Ramos (cell line): ENCODE measurements around the gene KRT13.

ENCODE experiments used
- in situ Hi-C: fragments of 300-500 bp; cut with MboI; formaldehyde crosslinking; loops from one replicate; pipeline ENCODE4 v1.14.3; 2022; ENCODE audit warnings: low sequenced_read_pairs; ENCODE audit not compliant: unreplicated experiment

Gene KRT13

DNA sequence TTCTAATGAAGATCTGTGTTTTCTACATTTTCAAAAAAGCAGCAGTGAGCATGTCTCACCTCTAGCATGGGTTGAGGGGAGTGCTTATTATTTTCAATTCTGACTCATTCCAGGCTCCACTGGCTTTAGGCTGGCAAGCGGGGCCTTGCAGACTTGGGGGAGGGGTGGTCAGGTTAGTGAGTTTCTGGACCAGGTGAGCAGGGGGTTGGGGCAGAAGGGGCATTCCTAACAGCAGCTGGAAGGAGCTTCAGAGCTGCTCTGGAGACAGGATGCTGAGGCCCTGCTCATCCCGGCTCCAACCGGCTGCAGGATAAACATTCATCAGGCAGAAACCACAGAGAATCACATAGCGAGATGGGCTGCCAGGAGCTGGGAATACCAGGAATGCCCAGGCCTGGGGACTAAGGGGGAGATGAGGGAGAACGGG is 33.2 kb upstream of the KRT13 start:
- in situ Hi-C loops: no loop called here

DNA sequence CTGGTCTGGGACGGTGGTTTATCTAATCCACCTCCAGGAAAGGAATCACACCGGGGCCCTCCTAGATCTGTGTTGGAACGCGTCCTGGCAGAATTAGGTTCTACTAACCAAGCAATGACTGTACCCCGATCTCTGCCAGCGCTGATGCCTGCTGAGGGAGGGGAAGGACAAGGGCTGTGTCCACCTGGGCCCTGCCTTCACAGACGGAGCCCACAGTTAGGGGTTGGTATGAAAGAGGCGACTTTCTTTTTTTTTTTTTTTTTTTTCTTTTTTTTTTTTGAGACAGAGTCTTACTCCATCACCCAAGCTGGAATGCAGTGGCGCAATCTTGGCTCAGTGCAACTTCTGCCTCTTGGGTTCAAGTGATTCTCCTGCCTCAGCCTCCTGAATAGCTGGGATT is 32.6 kb upstream of the KRT13 start:
- in situ Hi-C loops: no loop called here

DNA sequence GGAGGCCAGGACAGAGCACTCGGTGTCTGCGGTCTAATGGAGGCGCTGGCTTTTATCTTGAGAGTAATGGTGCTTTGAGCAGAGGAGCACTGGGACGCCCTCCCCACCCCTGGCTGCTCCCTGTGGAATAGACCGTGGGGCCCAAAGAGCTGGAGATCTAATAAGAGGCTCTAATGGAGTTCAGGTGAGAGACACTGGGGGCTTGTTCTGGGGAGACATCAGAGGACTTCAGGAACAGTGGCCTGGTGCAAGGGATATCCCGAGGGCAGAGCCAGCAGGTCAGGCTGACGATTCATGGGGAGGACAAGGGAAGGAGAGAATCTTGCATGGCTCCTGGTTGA is 32.2 kb upstream of the KRT13 start:
- in situ Hi-C loops: no loop called here

DNA sequence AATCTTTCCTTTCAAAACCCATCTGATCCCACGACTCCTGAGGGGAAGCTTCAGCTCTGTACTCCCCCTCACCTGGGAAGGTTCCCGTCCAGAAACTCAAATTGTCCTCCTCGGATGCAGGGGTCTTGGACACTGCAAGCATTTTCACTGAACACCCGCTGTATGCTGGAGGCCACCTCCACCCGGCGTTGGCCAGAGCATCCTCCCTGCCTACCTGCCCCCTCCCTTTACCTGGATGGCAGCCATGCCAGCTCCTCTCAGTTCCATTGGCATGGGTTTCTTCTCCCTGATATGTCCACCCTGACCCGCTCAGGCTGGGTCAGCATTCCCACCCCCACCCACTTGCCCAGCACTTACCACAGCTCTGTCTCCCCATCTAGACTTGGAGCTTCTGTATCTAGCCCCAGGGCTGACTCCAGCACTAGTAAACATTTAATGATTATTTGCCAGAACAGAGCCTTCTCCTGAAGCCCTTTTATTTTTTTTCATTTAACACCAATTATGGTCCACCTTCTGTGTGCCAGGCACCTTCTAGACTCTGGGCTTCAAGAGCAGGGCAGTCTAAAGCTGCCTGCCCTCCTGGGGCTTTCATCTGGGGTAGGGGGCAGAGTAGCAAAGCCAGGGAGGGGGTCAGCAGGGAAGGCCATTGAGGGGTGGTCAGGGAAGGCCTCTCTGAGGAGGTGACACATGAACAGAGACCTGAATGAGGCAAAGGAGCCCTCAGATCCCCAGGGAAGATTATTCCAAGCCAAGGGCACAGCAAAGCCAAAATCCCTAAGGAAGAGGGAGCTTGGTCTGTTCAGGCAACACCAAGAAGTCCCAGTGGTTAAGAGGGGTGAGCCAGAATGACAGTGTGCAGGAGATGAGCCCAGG is 31.6 kb upstream of the KRT13 start:
- in situ Hi-C loops: no loop called here

DNA sequence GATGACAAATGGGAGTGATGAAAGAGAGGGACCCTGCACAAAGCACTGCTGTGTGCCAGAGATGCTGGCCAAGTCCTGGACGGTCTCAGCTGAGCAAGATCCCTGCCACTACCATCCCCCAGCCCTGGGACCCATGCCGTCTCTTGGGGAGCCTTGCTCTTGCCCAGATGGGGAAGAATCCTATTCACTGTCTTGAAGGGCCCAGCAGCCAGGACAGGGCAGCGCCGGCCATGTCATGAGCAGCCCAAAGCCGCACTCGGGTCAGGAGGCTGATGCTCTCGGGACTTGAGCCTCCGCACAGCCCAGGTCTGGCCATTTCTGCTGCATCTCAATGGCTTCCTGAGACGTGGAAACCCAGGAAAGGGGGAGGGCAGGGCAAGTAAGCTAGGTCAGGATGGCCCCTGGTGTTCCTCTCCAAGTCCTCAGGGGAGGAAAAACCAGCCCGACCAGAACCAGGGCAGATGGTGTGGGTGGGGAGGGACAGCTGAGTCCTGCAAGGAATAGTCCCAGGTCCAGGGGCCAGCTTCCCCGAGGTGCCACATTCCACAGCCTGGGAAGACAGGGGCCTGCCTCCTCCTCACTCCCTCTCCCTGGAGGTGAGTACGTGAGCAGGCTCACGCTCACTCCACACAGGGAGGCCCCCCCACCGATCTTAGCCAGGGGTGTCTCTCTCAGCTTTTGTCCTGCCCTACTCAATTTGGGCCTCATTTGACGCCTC is 30.5 kb upstream of the KRT13 start:
- in situ Hi-C loops: no loop called here

DNA sequence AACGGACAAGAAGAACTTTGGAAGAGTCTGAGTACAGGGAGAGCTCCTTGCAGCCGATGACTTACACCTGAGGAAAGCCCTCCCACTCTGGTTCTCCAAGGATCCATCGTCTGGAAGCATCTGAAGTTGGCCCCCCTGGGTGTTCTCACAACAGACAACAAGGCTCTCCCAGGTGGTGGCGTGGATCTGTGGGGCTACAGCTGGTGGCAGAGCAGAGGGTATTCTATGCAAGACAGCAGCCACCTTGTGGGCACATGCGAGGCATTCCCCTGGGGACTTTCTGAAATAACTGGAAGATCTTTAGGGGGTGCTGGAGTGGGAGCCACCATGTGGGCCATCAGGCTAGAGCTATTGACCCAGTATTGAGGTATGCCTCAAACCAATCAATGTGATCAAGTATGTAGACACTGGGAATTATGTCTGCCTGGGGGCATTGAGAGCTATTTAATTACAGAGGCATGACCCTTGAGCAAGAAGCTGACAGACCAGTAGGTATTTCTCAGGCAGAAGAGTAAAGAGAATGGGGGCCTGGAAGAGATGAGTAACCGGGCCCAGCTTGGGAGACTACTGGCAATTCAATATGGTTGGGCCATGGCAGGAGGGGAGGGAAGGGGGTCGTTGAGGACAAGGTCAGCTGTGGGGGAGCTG is 29.6 kb upstream of the KRT13 start:
- in situ Hi-C loops: no loop called here

DNA sequence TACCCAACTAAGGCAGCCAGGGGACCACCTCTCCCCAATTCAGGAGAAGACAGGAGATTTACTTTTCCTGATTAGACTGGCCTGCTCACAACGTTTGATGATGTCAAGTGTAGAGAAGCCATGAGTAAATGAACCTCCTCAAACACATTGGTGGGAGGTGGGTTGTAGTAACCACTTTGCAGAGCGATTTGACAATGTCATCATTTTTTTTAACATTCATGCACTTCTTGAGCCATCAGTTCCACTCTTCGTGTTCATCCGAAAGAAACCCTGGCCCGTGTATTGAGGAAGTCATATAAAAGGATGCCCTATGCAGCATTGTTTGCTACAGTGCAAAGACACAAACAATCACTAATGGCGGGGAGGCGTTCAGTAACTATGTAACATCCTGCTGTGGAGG is 28.2 kb upstream of the KRT13 start:
- in situ Hi-C loops: no loop called here

DNA sequence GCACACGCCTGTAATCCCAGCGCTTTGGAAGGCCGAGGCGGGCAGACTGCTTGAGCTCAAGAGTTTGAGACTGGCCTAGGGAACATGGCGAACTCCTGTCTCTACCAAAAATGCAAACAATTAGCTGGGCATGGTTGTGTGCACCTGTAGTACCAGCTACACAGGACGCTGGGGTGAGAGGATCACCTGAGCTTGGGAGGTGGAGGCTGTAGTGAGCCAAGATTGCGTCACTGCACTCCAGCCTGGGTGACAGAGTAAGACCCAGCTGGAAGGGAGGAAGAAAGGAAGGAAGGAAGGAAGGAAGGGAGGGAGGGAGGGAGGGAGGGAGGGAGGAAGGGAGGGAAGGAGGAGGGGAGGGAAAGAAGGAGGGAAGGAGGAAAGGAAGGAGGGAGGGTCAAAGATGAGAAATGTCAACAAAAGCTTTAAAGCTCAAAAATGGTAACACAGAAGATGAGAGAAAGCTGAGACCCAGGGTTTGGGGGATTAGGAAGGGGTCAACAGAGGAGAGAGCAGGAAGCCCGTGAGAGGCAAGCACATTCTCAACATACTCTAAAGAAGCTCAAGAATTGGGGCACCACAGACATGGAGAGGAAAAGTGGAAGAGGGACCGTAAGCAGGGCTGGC is 27.6 kb upstream of the KRT13 start:
- in situ Hi-C loops: no loop called here

DNA sequence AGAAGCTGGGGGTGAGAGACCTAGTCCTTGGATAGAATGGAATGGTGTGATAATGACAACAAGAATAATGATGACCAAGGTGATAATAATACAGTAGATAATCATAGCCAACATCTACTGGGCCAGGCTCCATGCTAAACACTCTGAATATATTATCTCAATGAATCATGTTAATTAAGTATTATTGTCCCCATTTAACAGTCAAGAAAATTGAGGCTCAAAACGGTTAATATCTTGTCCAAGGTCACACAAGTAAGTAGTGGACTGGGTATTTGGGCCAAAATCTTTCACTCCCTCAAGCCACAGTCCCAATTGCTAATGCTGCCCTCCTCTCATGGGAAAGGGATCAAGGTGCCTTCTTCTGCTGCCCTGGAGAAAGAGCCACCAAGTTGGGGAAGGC is 26.6 kb upstream of the KRT13 start:
- in situ Hi-C loops: no loop called here

DNA sequence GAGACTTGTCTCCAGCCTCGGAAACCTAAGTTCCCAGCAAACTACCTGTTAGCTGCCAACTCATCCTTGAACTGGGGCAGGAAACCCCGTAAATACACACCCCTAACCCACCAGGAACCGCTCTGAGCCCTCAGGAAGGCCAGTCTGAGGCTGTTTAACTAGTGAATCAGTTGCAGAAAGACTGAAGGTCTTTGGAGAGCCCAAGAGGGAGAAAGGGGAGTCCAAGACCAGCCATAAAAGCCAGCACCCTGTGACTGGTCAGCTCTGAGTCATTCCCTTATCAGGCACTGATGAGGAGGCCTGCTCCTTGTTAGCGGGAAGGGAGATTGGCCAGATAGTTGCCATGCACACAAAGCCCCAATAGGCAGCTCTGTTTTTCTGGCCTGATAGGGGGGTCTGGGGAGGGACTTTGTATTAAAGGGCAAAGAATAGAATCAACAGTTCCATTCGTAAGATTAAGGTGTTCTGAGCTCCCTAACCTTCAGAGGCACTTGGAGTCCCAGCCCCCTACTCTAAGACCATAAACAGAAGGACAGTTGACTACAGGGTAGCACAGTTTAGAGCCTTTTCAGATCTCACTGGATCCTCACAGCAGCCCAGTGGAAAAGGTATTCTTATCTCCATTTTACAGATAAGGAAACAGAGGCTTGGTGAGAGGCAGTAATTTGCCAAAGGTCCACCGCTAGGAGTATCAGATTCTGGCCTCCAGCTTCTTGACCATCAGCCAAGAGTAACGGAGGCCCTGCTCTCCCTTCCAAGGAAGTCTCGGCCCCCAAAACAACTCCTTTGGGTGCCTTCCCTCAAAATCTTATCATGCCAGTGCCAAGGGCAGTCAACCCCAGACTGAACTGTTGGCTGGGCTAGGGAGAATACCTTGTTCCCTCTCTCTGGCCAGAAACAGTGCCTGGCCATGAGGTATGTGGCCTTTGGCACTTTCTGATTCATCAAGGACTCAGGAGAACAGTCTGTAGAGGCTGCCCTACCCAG is 24.9 kb upstream of the KRT13 start:
- in situ Hi-C loops: no loop called here

DNA sequence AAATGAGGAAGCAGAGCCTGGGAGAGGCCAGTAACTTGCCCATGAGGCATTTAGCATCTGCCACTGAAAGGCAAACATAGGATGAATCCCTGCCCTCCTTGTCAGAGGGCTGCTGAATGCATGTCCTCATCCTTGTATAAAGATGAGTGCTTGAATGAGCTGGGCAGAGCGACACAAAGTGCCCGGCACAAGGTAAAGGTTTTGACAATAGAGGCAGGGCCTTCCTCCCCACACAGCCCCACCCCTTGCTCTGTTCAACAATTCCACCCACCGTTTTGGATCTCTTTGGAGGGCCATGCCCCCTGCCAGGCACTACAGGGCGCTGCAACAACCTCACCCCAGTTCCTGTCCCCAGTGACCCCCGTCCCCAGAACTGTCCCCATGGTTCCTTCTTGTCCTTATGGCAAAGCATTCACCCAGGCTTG is 24.1 kb upstream of the KRT13 start:
- in situ Hi-C loops: no loop called here

DNA sequence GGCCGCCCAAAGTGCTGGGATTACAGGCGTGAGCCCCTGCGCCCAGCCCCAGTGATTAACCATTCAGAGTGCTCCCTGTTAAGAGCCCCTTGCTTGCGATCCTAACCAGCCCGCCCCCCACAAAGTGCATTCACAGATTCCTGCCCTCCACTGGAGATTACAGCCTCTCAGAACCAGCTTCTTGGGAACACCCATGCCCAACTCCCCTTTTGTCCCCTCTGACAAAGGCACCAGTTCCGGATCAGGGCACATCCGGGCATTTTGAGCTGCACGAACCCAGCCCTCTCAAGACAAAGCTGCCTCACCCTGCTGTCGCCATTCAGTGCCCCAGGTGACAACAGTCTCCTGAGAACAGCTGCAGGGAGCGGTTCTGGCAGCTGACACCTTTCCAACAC is 23.5 kb upstream of the KRT13 start:
- in situ Hi-C loops: no loop called here

DNA sequence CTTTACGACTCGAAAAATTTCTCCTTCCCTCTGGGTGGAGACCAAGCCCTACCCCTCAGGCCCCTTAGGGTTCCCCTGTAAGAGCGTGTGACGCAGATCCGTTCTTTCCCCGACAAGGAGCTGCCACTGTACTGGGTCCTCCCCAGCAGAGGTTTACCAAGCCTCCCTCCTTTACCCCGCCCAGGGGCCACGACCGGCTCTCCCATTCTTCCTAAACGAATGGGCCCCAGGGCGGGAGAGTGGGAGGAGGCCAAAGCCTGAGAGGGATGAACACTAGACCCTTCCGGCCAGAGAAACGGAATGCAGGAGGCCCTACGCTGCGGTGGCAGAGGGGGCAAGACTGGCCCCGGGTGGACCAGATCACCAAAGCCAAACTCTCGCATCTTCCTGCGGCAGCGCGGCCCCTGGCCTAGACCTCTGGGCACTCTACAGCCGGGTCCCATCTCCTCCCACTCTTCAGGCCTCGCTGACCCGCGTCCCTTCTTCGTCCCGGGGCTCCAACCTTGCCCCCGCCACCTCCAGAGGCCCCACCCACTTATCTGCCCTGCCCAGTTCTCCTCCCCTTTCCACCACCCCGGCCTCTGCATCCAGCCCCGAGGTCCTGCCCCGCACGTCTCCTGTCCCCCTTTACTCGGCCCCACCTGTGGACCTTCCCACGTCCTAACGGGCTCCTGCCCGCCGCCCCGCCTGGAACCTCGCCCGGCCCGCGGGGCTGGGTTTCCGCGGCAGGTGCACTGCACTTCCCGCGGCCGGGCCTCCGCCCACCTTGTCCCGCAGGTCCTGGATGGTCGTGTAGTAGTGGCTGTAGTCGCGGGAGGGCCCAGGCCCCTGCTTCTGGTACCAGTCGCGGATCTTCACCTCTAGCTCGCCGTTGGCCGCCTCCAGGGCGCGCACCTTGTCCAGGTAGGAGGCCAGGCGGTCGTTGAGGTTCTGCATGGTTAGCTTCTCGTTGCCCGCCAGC is 21.9 kb upstream of the KRT13 start:
- in situ Hi-C loops: no loop called here

DNA sequence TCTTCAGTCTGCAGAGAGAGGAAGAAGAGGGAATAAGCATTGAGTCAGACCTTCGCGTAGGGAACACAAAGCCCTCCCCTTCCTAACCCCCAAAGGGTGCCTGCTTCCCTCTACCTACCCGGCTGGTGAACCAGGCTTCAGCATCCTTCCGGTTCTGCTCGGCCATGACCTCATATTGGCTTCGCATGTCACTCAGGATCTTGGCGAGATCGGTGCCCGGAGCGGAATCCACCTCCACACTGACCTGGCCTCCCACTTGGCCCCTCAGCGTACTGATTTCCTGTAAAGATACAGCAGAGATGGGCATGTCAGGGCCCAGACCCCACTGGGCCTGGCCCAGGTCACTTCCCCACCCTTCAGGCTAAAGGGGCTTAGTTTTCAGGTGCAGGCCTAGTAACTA is 18.8 kb upstream of the KRT13 start:
- in situ Hi-C loops: no loop called here

DNA sequence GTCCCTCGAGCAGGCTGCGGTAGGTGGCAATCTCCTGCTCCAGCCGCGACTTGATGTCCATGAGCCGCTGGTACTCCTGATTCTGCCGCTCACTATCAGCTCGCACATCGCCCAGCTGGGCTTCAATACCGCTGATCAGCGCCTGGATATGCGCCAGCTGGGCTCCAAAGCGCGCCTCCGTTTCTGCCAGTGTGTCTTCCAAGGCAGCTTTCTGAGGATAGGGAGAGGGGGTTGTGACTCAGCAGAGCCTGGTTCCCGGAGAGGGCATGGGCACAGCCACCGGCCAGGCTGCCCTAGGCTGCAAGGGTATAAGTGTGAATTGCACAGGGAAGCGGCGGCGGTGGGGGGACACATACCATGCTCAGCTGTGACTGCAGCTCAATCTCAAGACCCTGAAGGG is 18.4 kb upstream of the KRT13 start:
- in situ Hi-C loops: no loop called here

DNA sequence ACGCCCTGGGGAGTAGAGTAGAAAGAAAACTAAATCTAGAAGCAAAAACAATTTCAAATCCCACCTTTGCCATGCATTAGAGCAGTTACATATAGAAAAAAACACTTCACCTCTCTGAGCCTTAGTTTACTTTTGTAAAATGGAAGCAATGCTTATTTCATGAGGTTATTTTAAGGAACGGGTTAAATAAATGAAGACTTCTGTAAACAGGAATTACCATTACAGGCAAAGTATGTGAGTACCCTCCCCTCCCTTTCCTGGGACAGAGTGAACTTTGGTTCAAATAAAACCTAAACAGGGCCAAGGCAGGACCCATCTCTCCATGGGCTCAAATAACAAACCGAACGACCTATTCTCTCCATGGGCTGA is 17.8 kb upstream of the KRT13 start:
- in situ Hi-C loops: no loop called here

DNA sequence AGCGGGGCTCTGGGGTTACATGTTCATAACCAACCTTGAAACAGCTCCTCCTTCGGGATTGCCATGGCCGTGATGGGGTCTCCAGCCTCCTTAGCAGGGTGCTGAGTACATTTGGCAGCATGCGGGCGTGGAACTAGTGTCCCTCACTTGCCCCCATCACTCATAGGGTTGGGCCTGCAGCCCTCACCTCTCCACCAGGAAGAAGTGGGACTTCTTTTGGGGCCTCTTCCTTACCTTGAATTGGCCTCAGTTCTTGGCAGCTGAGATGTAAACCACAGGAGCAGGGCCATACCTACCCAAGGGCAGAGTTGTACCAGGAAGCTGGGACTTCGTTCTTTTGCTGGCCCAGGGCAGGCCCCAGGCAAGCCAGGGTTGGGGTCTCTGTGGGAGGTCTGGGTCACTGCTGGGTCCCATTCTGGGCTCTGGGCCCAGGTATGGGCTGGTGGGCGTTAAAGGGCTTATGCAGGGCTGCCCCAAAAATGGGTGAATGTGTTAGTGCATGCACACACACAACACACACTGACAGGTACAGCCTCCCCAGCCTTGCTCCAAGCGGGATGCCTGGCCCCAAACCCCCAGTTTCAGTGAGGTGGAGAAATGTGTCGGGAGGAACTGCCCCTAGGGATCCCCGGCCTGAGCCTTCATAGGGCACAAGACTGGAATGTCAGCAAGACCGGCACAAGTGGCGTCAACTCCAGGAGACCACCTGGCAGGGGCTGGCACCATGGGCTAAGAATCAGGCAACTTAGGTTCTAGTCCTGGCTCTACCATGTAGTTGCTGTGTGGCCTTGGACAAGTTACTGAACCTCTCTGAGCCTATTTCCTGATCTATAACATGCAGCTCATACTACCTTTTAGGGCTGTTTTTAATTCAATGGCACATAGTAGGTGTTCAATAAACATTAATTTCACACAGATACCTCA is 17.2 kb upstream of the KRT13 start:
- in situ Hi-C loops: no loop called here
